GM19328 (cell line): Measurements from ENCODE around the gene SLC22A15.
"Not testable (repeated sequence)": the region's sequence is repeated elsewhere in the genome, so short reads cannot be mapped to it uniquely, and the experiment has no call there.

Source experiments
- ATAC-seq: cut with Tn5 transposase; IDR thresholded peaks from one replicate; pipeline ENCODE4 v1.9.1; 2021; ENCODE audit warnings: mild to moderate bottlenecking, moderate library complexity; ENCODE audit not compliant: unreplicated experiment

The SLC22A15 gene

DNA sequence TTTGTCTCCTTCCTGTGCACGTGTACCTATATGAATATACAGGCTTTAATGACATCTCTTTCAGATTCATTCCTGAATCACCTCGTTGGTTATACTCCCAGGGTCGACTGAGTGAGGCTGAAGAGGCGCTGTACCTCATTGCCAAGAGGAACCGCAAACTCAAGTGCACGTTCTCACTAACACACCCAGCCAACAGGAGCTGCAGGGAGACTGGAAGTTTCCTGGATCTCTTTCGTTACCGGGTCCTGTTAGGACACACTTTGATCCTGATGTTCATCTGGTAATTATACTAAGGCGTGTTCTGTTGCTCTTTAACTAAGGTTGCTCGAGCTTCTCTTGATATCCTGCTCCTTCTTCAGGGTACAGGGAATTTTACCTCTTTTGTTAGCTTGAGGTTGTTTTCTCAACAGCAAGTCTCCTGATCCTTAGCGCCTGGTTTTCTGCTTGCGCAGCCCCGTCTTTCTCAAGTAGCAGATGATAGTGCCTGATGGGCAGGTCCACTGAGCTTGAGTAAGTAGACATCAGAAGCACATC lies 55.1 kb downstream of the SLC22A15 start:
- ATAC-seq = no peak

DNA sequence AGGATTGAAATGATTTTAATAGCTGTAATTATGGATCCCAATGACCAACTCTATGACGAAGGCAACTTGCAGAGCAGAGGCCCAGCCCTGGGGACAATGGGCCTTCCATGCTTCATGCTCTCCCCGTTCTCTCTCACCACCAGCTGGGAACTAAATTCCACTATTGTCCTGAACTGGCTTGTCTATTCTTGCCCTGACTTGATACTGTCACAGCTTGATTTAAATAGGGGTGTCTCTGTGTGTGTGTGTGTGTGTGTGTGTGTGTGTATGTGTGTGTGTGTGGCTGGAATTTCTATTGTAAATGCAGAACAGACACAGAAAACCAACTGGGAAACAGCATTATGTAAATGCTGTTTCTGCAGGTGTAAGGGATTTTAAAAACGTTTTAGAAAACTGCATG lies 57.0 kb downstream of the SLC22A15 start:
- ATAC-seq = no peak

DNA sequence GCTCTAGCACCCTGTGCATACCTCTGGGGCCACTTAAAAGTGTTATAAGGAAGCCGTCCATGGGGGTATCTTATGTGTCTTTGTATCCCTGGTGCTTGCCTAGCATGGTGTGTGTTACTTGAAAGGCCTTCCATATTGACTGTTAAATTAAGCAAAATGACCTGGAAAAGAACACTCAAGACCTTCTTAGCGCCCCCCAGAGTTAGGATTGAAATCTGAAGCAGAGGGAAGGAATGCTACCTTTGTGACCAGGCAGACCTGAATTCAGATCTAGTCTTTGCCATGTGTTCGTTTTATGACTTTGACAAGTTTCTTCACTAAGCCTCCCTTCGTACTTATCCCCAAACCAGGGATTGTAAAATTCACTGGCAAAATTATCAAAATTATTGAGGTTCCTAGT lies 59.9 kb downstream of the SLC22A15 start:
- ATAC-seq = no peak

DNA sequence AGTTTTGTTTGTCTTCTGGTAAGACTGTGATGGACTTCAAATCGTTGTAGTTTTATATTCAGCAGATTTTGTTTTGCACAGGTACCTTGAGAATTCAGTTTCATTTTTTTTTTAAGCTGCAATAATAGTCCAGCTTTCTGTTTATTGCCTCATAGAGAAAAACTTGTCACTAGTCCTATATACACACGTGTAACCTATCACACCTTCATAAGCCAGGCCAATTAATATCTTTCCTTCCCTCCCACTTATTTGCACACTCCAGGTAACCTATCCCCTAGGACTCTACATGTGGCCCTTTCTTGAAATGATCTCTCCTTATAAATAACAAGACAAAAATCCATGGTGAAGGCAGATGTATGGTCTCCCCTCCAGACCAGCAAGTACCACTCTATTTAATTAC lies 62.4 kb downstream of the SLC22A15 start:
- no peak for ATAC-seq

DNA sequence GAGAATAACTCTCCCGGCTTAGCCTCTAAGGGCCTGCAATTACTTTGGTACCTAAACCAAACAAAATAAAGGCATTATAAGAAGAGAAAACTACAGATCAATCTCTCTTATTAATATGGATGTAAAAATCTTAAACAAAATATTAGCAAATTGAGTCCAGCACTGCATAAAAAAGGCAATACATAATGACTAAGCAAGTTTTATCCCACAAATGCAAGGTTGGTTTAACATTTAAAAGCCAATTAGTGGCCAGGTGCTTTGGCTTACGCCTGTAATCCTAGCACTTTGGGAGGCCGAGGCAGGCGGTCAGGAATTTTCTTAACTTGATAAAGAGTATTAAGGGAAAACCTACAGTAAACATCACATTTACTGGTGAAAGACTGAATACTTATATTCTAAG lies 67.8 kb downstream of the SLC22A15 start:
- no peak for ATAC-seq

DNA sequence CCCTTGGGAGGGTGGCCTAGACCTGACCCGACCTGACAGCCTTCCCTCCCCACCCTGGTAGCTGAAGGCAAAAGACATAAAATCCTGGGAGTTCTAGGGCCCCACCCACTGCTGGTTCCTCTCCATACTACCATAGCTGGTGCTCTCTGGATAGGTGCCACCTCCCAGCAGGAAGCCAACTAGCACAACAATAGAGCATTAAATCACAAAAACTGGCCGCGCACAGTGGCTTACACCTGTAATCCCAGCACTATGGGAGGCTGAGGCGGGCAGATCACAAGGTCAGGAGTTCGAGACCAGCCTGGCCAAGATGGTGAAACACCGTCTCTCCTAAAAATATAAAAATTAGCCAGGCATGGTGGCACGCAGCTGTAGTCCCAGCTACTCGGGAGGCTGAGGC lies 70.6 kb downstream of the SLC22A15 start:
- not testable (repeated sequence) for ATAC-seq

DNA sequence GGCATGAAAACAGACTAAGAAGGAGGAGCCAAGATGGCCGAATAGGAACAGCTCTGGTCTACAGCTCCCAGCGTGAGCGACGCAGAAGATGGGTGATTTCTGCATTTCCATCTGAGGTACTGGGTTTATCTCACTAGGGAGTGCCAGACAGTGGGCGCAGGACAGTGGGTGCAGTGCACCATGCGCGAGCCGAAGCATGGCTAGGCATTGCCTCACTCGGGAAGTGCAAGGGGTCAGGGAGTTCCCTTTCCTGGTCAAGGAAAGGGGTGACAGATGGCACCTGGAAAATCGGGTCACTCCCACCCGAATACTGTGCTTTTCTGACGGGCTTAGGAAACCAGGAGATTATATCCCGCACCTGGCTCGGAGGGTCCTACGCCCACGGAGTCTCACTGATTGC lies 75.6 kb downstream of the SLC22A15 start:
- not testable (repeated sequence) for ATAC-seq

DNA sequence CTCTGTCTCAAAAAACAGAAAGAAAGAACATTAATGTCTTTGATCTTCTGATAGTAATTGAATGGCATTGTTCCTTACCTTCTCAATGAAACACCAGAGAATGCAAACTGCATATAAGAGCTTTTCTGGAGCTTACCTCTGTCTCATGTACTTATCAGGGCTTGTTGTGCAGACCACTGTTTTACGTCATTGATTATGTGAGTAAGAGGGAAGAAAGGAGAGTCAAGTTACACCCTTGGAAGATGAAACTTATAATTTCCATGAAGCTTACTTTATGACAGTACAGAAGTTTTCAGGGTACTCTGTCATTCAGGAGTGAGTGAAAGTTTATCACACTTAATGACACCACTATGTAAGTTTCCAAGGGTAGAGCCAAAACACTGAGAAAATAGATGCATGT lies 85.9 kb downstream of the SLC22A15 start:
- no peak for ATAC-seq

DNA sequence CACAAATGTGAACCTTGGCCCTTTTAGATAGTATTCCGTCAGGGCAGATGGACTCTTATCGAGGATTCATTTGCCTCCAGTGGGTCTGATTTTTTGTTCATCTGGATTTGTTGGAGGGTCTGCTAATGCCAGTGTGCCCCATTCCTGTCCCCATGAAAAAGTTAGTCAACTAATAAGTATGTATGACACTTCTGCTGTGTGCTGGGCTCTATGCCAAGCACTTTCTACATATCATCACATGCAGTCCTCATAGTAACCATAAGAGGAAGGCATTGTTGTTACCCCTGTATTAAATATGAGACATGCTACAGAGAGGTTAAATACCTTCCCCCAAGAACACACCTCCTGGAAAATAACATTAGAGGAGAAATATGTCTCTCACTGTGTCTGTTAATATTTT lies 88.3 kb downstream of the SLC22A15 start:
- no peak for ATAC-seq

DNA sequence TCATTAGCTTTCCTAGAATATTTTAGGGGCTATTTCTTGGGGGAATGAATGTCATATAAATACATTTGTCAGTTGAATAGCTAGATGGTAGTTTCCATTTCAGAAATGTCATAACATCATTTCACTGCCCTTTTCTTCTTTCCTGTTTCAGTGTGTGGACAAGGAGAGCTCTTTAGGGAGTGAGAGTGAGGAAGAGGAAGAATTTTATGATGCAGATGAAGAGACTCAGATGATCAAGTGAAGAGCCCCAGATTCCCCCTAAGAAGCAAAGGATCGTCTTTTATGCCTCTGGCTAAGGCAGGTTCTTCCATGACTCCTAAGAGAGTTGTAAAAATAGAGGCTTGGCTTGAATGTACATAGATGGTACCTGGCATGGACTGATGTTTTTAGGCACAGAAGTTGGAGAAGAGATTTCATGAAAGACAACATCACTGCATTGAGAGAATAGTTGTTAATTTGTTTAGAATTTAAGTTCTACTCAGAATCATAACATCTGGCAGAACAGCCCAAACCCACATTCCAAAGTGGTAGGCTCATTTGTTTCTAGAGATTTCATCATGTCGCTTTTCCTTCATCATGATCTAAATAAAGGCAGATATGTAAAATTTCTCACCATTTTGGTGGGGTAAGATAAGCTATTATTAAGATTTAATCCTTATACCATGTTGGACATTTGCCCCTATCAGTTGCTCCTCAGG lies 90.7 kb downstream of the SLC22A15 start:
- no peak for ATAC-seq

DNA sequence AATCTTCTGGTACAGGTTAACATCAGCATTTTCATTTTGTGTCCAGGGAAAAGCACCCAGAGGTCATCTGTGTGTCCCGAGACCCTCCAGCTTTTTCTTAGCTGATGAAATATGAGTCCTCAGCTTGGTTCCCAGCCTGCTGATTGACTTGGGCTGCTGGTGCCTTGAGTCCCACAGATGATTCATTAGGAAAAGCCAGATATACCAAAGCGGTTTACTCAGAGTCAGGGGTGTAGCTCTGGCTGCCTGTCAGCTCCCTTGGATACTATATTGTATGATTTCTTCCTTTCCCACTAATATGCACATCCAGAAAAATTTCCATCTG lies 91.2 kb downstream of the SLC22A15 start:
- no peak for ATAC-seq

DNA sequence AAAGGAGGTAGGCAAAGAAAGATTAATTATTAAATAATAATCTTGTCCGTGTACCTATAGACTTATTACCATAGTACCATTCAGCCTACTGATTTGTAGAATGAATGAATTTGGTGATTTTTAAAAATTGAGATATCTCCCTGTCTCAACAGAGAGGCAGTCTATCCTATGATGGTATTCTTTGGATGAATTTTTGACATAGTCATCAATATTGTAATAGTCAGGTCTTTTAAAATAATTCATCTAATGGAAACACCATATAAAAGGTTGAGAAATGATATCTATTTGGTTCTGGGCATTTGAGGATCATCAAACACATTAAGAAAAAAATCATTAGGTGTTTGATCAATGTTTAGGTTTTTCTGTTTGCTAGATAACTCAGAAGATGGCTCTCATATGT lies 99.3 kb downstream of the SLC22A15 start:
- no peak for ATAC-seq

DNA sequence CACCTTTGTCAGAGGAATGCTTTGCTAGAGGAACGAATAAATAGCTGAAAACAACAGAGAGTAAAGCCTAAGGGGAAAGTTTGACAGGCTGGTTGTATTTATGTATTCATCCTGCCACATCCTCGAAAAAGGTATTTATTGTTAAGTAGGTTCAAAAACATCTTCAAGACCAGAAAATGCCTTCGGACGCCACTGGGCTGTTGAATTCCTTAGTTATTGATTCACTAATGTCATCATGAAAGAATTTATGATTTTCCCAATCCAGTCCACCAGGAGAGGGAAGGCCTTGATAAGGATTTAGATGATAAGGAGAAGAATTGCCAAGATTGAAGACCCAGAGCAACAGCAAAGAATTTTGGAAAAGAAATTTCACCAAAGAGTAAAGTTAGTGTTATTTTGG lies 99.7 kb downstream of the SLC22A15 start:
- ATAC-seq = no peak

DNA sequence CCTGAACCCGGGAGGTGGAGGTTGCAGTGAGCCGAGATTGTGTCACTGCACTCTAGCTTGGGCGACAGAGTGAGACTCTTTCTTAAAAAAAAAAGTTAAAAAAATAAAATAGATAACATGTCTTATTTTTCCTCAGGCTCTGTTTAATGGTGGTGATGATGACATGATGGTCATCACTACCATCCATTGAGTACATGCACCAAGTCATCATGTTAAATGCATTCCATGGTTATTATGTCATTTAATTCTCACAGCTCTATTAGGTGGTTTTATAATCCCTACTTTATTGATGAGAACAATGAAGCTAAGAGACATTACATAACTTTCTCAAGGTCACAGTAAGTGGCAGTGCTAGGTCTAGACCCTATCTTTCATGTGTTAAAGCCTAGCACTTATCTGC lies 100.5 kb downstream of the SLC22A15 start:
- no peak for ATAC-seq

DNA sequence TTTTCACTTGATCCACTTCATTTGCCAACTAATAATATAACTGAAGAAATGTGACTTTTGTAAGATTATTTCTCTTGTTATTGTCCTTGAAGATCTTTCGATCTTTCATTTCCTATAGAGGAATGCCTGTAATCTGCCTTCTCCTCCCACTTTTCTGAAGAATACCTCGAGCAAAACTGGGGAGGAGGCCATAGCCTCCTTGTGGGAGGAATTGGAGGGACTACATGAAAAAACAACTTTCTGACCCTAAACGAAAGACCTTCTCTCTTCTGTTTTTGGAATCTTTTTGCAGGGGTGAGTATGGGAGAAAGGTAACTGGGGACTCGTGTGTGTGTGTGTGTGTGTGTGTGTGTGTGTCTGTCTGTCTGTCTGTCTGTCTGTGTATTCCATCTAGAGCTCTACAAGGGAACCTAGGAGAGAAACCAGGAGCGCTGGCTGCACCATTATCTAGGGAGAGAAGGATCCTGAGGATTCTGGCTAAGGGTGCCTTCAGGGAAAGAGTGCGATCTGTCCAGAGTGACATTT lies 102.4 kb downstream of the SLC22A15 start:
- no peak for ATAC-seq

DNA sequence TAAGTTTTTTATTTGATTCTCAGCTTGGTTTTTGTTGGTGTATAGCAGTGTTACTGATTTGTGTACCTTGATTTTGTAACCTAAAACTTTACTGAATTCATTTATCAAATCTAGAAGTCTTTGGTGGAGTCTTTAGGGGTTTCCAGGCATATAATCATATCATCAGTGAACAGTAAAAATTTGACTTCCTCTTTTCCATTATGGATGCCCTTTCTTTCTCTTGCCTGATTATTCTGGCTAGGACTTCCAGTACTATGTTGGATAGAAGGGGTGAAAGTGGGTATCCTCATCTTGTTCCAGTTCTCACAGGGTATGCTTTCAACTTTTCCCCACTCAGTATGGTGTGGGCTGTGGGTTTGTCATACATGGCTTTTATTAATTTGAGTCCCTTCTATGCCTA lies 111.3 kb downstream of the SLC22A15 start:
- ATAC-seq = no peak

DNA sequence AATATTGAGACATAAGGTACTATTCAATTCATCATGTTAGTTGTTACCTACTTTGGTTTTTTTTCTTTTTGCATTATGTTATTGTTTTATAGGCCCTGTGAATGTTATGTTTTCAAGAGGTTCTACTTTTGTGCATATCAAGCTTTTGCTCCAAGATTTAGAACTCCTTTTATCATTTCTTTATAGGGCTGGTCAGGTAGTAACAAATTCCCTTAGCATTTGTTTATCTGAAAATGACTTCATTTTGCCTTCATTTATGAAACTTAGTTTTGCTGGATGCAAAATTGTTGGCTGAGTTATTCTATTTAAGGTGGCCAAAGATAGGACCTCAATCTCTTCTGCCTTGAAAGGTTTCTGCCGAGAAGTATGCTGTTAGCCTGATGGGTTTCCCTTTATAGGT lies 113.6 kb downstream of the SLC22A15 start:
- ATAC-seq = no peak

DNA sequence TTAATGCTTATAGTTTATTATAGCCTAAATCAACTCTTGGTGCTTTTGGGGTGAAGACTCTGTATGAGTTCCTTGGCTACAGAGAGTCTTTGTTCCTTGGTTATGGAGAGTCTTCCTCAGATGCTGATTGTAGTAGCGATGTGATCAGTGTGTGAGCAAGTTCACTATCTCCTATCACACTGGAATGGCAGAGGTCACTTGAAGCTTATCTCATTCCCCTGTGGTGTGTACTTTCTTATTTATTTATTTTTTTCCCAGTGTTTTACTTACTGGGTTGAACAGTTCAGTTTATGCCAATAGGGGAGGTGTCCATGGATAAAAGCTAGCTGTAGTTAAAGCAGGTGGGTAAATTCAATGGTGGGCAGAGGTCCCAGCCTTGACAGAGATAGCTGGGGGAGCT lies 114.8 kb downstream of the SLC22A15 start:
- no peak for ATAC-seq

DNA sequence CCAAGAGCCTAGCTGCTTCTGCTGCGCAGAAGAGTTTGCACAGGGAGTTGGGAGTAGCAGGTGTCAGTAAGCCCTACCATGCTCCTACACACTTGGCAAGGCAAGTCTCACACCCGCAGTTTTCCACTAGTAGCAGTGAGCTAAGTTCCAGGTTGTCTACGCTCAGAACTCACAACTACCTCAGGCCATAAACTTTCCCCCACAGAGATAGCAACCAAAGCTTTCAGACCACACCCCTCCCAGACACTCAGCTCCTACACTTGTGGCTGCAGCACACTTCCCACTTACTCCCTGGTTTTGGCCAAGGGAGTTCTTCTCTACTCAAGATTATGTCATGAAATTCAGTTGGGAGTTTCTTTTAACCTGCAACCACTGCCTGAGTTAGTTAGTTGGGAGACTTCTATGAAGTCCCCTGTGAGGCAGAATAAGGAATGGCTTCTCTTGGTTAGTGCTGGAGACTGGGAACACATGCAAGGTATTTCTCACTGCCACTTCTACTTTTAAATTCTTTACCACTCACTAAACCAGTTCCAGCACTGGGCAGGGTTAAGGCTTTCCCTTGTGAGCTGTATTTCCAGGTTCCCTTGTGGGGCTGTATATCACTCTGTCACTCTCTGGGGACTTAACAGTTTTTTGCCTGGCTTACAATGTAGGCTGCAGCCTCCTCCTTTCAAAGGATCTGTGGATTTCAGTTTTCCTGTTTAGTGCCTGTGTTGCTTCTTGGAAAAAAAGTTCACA lies 116.6 kb downstream of the SLC22A15 start:
- ATAC-seq = no peak

DNA sequence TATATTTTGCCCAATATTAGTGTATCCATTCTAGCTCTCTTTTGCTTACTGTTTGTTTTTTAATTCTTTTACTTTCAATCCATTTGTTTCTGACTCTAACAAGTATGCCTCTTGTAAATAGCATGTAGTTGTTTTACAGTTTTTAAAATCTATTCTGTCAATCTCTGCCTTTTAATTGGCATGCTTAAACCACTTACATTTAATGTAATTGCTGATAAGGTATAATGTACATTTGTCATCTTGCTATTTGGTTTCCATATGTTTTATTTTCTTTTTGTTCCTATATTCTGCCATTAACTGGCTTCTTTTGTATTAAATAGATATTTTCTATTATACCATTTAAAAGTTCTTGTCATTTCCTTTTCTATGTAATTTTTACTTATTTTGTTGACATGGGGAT lies 118.7 kb downstream of the SLC22A15 start:
- ATAC-seq = no peak

DNA sequence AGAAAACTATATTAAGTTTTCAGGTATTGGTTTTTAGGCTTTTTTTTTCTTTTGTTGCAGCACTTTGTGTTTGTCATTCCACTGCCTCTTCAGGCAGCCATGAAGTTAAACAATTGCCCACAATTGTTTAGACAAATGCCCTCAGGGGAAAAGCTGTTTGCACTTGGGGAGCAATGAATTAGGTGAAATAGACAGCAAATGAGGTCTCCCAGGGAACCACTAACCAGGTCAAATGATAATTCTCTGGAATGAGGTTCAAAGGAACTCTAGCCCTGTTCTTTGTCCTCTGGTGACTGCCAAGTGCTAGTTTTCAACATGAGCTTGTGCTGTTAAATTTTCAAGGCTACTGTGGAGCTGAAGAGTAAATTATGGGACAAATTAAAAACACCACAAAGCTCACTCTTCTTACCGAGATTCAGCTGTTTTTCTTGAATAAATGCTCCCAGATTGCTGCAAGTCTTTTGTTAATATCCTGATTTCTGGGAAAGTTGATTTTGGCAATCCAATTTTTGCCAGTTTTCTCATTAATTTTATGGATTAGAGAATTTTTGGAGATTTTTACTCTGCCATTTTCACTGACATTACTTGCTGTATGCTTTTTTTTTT lies 119.8 kb downstream of the SLC22A15 start:
- no peak for ATAC-seq

DNA sequence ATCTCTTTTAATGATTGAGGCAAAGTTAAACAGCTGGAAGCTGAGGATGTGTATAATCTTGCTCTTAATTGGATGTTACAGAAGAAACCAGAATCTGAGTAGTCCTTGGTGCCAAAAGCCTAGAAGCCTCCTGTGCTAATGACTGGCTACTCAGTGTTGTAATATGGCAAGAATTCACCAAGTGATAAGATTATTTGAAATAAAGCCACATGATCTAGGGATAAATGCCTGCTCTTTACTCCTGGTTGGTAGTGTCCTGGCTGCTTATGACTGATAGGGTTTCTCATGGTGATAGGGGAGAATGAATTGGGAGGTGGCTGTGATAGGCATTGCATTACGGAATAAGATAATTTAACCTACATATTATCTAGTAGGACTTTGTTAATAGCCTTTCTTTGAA lies 121.3 kb downstream of the SLC22A15 start:
- ATAC-seq = no peak
